Kidney (tissue), 14 donors: ENCODE results near the gene OR10S1. TPM values are rescaled to one million over a fixed set of nuclear protein-coding genes. Genes with fewer than 3 reads are reported as not detected.

Experiments
- DNase-seq, 5 donors: peaks; one replicate each; pipeline ENCODE4 v3.0.0-alpha.2; 2013 to 2020
- FAIRE-seq: peaks from 2 replicates; lab custom pipeline; 2012; peaks lifted over from hg19 to GRCh38; lab: Jason Lieb, UNC
- H3K27ac ChIP-seq, 2 donors: one replicate each; pipeline ENCODE4 v1.7.0; 2013; ENCODE audit warnings: low read depth in 2 of 2, low read length in 2 of 2, inconsistent platforms in 1 of 2
- H3K27me3 ChIP-seq: one replicate; pipeline ENCODE4 v1.7.1; 2013; ENCODE audit warnings: low read length, inconsistent platforms; ENCODE audit not compliant: control insufficient read depth, insufficient read depth
- H3K36me3 ChIP-seq, 3 donors: one replicate each; pipeline versions ENCODE4 v1.7.0 to v1.7.1; 2013; ENCODE audit warnings: low read length in 3 of 3, control low read depth in 1 of 3, inconsistent platforms in 1 of 3; ENCODE audit not compliant: insufficient read depth in 3 of 3, control insufficient read depth in 2 of 3
- H3K4me1 ChIP-seq, 3 donors: one replicate each; pipeline versions ENCODE4 v1.7.0 to v1.7.1; 2013; ENCODE audit warnings: low read length in 3 of 3, inconsistent platforms in 1 of 3, low read depth in 1 of 3; ENCODE audit not compliant: control insufficient read depth in 2 of 3, insufficient read depth in 2 of 3
- H3K4me3 ChIP-seq, 3 donors: one replicate each; pipeline versions ENCODE4 v1.7.0 to v1.8.1; 2013; ENCODE audit warnings: low read length in 3 of 3, control low read depth in 1 of 3, inconsistent platforms in 1 of 3
- H3K9ac ChIP-seq, 3 donors: one replicate each; pipeline versions ENCODE4 v1.7.0 to v1.7.1; 2013; ENCODE audit warnings: low read length in 3 of 3, control low read depth in 1 of 3, inconsistent platforms in 1 of 3
- H3K9me3 ChIP-seq, 3 donors: one replicate each; pipeline versions ENCODE4 v1.7.0 to v1.7.1; 2013; ENCODE audit warnings: low read length in 3 of 3, control low read depth in 1 of 3, inconsistent platforms in 1 of 3; ENCODE audit not compliant: control insufficient read depth in 2 of 3, insufficient read depth in 1 of 3
- intact Hi-C: fragments of 100-400 bp; cut with DNase I; formaldehyde crosslinking; loops from one replicate; pipeline ENCODE4 v1.11.1; 2022
- polyA plus RNA-seq: library from polyadenylated mRNA; stranded (reverse); fragments of 350-450 nt; fragmentation: Illumina TruSeq; extraction: RNeasy Lipid Tissue Mini Kit (QIAGEN cat#74804); gene quantifications from one replicate; pipeline ENCODE4 v1.2.3, GENCODE V29; 2014; ENCODE audit warnings: low read depth, low replicate concordance; ENCODE audit not compliant: insufficient read depth
- total RNA-seq: library from RNA; stranded (reverse); fragmentation: NEBNext Ultra II Directional; extraction: Animal tissue kit (Norgen Biotek cat#: 25700); gene quantifications from one replicate; pipeline ENCODE4 v1.2.1, GENCODE V29; 2021
- TF ChIP-seq, protein P1 (sequence below): IDR thresholded peaks from 3 replicates; pipeline ENCODE4 v1.5.1; 2012; ENCODE audit warnings: mild to moderate bottlenecking, moderate library complexity, borderline replicate concordance; ENCODE audit not compliant: insufficient read depth; ENCODE audit errors: extremely low read depth
- donor health status: control.
- donor health status: control.
- donor health status: control.
- donor health status: control.
- donor health status: control.
- donor health status: DM: yes; HTN: yes; CAD: no.
- donor health status: Normal renal cell carcinoma (clear cell type).

The OR10S1 gene
- total and polyA plus RNA-seq, 2 donors from 2014 or later: not detected

- no peaks in the 10 kb centered on the region for H3K4me1 ChIP-seq
- no peaks in the 10 kb centered on the region for H3K9me3 ChIP-seq
- TF ChIP-seq, protein P1, sequence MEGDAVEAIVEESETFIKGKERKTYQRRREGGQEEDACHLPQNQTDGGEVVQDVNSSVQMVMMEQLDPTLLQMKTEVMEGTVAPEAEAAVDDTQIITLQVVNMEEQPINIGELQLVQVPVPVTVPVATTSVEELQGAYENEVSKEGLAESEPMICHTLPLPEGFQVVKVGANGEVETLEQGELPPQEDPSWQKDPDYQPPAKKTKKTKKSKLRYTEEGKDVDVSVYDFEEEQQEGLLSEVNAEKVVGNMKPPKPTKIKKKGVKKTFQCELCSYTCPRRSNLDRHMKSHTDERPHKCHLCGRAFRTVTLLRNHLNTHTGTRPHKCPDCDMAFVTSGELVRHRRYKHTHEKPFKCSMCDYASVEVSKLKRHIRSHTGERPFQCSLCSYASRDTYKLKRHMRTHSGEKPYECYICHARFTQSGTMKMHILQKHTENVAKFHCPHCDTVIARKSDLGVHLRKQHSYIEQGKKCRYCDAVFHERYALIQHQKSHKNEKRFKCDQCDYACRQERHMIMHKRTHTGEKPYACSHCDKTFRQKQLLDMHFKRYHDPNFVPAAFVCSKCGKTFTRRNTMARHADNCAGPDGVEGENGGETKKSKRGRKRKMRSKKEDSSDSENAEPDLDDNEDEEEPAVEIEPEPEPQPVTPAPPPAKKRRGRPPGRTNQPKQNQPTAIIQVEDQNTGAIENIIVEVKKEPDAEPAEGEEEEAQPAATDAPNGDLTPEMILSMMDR: no peak
- H3K9ac ChIP-seq: no peak overlapping the region
- no peaks in the 10 kb centered on the region for H3K27me3 ChIP-seq
- no peak for DNase-seq
- intact Hi-C loops: no loop called here
- no peak for FAIRE-seq
- H3K36me3 ChIP-seq: no peaks in the 10 kb centered on the region
- H3K27ac ChIP-seq: no peak overlapping the region
- no peak overlapping the region for H3K4me3 ChIP-seq
Observed at GRCh38 chr11:123942413-123942812, 35.2 kb downstream of the OR10S1 start.

DNA sequence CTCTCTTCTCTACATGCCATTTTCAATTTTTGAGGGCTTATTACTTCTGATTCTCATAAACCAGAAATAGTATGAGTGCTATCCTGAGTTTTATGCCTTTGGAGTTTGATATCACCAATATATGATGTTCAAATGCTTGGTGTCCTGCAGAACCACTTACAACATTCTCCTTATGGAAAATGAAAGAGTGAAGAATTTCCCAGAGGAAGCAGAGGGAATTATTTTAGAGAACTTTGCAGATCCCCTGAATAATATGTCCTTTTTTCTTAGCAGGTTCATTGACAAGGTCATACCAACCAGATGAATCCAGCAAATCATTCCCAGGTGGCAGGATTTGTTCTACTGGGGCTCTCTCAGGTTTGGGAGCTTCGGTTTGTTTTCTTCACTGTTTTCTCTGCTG lies 38.3 kb downstream of the OR10S1 start, which contains the start of gene OR4D5:
OR4D5 (plus strand) TSS at position 301 of the 400 bp plus-strand sequence; CDS start at position 301, 0 bp downstream.
- no peak for FAIRE-seq
- TF ChIP-seq, protein P1: no peak
- Histone ChIP-seq H3K4me3 (no peak within 1 kb of the TSS), H3K9me3 (no peaks in the 10 kb centered on the region), H3K9ac (no peak within 1 kb of the TSS), H3K27ac (no peak within 1 kb of the TSS), H3K36me3 (no peaks in the 10 kb centered on the region), H3K4me1 (no peaks in the 10 kb centered on the region), H3K27me3 (no peaks in the 10 kb centered on the region)
- no peak for DNase-seq
- intact Hi-C loops: no loop called here

Other genes starting within 250 kb of the OR10S1 start
- 9.8 TPM for gene ZNF202, start 236.1 kb downstream of the OR10S1 start, total RNA-seq
- 4.5 TPM for gene ZNF202, start 236.1 kb downstream of the OR10S1 start, polyA plus RNA-seq
- not detected for gene OR6X1, start 223.3 kb downstream of the OR10S1 start, total RNA-seq
- not detected for gene OR6X1, start 223.3 kb downstream of the OR10S1 start, polyA plus RNA-seq
- not detected for gene OR6M1, start 171.4 kb downstream of the OR10S1 start, total RNA-seq
- gene OR6M1, start 171.4 kb downstream of the OR10S1 start, polyA plus RNA-seq: not detected
- gene TMEM225, start 92.1 kb downstream of the OR10S1 start, total RNA-seq: not detected
- not detected for gene TMEM225, start 92.1 kb downstream of the OR10S1 start, polyA plus RNA-seq
- not detected for gene OR8D4, start 75.6 kb downstream of the OR10S1 start, total RNA-seq
- gene OR8D4, start 75.6 kb downstream of the OR10S1 start, polyA plus RNA-seq: not detected
- not detected for gene OR4D5, start 38.2 kb downstream of the OR10S1 start, total RNA-seq
- not detected for gene OR4D5, start 38.2 kb downstream of the OR10S1 start, polyA plus RNA-seq
- not detected for gene OR6T1, start 33.9 kb downstream of the OR10S1 start, total RNA-seq
- gene OR6T1, start 33.9 kb downstream of the OR10S1 start, polyA plus RNA-seq: not detected
- not detected for gene OR10G6, start 17.4 kb upstream of the OR10S1 start, total RNA-seq
- gene OR10G6, start 17.4 kb upstream of the OR10S1 start, polyA plus RNA-seq: not detected
- gene OR10G4, start 35.2 kb upstream of the OR10S1 start, total RNA-seq: not detected
- not detected for gene OR10G4, start 35.2 kb upstream of the OR10S1 start, polyA plus RNA-seq
- gene OR10G9, start 45.2 kb upstream of the OR10S1 start, total RNA-seq: not detected
- gene OR10G9, start 45.2 kb upstream of the OR10S1 start, polyA plus RNA-seq: not detected
- gene OR10G8, start 49.0 kb upstream of the OR10S1 start, total RNA-seq: not detected
- gene OR10G8, start 49.0 kb upstream of the OR10S1 start, polyA plus RNA-seq: not detected
- not detected for gene OR10G7, start 63.5 kb upstream of the OR10S1 start, total RNA-seq
- gene OR10G7, start 63.5 kb upstream of the OR10S1 start, polyA plus RNA-seq: not detected
- 57.2 TPM for gene VWA5A, start 137.7 kb upstream of the OR10S1 start, total RNA-seq
- gene VWA5A, start 137.7 kb upstream of the OR10S1 start, polyA plus RNA-seq: 25.0 TPM
- gene OR10D3, start 205.6 kb upstream of the OR10S1 start, total RNA-seq: not detected
- gene OR10D3, start 205.6 kb upstream of the OR10S1 start, polyA plus RNA-seq: not detected